GM21447 (cell line): Measurements from ENCODE around the gene CALD1.
A peak's percentile ranks its signal among the peaks of the same experiment; 100 is the strongest.

Experiments used
- ATAC-seq: cut with Tn5 transposase; IDR thresholded peaks from one replicate; pipeline ENCODE4 v1.9.1; 2021; ENCODE audit not compliant: unreplicated experiment

The CALD1 gene

DNA sequence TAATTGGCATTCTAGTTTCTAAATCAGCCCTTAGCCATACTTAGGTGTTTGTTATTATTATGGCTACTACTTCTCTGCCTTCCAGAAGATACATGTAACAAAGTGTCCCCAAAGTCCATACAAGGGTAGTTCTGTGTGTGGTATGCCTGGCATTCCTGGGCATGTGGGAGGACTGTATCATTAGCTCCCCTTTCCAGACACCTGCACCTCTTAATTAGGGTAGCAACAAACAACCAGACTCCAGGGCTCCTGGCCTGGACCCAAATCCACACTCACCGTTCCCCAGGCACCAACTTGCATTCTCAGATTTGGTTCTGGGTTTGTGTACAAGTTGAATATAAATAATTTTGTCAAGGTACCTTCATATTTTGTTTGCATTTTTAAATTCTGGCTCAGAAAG is 15.5 kb upstream of the CALD1 start:
- no peak for ATAC-seq

- no peak for ATAC-seq
Measured at GRCh38 chr7:134764365-134764764, 15.1 kb upstream of the CALD1 start.

DNA sequence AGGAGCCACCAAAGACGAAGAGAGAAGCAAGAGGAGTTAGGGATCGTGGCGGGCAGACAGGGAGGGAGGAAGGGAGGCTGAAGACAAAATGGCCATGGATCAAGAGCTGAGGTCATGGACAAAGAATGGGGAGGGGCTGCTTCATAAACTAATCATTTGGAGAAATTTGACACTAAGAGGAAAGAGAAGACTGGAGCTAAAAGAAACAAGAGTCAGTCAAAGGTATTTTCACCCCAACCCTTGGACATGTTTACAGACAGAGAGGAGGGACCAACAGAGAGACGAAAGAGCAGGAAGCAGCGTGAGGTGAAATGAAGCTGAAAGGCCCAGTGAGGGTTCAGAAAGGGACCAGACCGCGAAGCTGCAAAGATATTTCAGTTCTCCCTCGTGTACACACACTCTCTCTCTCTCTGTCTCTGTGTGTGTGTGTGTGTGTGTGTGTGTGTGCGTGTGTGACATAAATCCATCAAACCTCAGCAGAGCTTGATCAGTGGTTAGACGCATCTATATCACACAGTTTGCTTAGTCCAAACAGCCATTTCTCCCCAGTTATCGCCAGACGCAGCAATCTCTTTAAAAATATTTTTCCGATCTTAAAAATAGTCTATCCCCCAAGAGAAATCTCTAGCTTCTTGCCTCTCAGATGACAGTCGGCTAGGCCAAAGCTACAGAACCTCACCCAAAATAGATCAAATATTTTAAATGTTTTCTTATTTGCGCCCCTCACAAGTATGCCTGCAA is 12.5 kb upstream of the CALD1 start:
- ATAC-seq: peak; percentile 79

DNA sequence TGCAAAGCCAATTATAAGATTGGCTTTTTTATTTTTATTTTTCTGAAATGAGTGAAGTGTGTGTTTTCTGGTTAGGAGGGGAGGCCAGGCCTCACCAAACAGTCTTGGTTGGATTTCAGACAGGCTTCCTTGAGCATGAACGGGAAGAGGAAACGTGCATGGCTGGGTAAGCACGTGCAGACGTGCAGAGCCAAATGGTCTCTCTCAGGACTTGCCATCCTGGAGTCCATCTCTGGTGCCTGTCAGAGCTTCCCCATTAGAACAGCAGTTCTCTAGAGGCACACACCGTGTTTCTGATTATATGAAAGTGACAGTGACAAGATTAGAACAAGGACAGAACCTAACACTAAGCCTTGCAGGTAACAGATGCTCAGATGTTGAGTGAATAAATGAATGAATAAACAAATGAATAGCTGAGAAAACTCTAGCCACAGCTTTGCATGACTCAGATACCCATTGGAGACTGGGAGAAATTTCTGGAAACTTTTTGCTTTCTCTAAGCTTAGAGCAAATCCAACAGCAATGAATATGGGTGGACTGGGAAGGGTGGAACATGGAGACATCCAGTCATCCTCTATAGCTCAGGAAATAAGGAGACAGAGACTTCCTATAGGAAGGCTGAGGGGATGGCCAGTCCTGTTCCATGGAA is 11.8 kb upstream of the CALD1 start:
- ATAC-seq: peak; percentile 46

- ATAC-seq: no peak
Measured at GRCh38 chr7:134768243-134768642, 11.2 kb upstream of the CALD1 start.

GRCh38 chr7:134770676-134771075 is 8.8 kb upstream of the CALD1 start:
- no peak for ATAC-seq

GRCh38 chr7:134771111-134771510 is 8.3 kb upstream of the CALD1 start:
- no peak for ATAC-seq

DNA sequence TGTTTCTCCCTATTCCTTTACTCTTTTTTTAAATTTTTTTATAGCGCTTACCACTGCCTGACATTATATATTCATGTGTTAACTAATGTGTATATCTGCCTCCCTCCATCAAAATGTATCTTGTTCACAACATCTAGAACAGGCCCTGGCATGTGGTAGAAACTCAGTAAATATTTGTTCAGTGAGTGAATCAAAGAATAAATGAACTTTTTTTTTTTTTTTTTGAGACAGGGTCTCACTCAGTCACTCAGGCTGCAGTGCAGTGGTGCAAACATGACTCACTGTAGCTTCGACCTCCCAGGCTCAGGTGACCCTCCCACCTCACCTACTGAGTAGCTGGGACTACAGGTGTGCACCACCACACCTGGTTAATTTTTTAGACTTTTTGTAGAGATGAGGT is 7.5 kb upstream of the CALD1 start:
- no peak for ATAC-seq

- ATAC-seq: no peak
Measured at GRCh38 chr7:134772401-134772800, 7.0 kb upstream of the CALD1 start.

DNA sequence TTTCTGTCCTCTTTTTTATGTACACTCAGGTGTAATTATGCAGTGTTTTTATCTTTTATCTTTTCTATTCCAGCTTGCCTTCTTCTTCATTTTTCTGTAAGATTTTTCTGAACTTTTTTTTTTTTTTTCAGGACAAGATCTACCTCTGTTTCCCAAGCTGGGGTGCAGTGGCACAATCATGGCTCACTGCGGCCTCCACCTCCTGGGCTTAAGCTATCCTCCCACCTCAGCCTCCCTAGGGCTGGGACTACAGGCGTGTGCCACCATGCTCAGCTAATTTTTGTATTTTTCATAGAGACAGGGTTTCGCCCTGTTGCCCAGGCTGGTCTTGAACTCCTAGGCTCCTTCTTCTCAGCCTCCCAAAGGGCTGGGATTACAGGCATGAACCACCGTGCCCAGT is 6.3 kb upstream of the CALD1 start:
- no peak for ATAC-seq

GRCh38 chr7:134774119-134774518 is 5.3 kb upstream of the CALD1 start:
- ATAC-seq: no peak

DNA sequence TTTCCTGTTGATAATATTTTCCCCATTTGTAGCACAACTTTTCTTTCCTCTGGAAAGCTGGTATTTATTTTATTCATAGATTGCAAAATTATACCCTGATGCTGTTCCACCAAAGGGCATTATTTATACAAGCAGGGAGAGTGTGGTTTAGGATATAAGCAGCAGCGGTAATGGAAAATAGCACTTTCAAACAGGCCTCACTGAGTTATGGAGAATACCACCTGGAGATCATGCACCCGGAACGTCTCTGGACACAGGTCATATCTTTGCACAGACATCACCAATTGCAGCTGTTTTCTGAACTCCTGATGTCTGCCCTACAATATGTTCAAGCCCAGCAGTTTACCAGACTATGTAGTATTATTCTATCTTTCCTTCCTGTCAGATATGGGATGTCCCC is 2.0 kb upstream of the CALD1 start:
- no peak for ATAC-seq

- no peak for ATAC-seq
Measured at GRCh38 chr7:134777908-134778580, 1.4 kb upstream of the CALD1 start.

- ATAC-seq: no peak
Measured at GRCh38 chr7:134779741-134780065, 269 bp downstream of the CALD1 start.

DNA sequence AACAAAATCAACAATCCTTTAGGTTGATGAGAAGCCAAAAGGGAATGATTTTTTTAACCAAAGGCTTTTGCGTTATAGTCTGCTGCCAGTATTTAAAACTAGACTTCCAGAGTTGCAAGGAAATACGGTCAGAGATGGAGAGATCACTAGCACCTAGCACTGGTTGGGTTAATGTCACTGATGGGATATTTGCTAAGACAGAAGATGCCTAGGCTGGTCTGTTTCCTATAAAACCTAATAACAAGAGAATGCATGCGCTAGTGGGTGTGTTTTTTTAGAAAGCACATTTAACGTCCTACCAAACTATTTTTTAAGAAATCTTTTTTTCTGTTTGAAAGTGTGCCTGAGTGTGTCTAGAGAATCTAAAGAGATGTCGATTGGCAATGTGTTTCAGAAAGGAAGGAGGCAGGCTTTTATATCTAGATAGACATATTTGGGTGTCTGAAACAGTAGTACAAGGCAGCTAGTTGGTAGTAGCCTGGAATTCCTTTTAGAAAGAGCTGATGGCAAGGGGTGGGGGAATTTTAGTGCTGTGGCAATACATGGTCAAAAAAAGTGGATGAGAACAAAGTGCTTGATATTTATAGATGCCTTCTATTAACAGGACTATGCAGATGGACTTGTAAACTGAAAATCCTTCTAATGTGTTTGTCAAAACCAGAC is 863 bp downstream of the CALD1 start:
- no peak for ATAC-seq

DNA sequence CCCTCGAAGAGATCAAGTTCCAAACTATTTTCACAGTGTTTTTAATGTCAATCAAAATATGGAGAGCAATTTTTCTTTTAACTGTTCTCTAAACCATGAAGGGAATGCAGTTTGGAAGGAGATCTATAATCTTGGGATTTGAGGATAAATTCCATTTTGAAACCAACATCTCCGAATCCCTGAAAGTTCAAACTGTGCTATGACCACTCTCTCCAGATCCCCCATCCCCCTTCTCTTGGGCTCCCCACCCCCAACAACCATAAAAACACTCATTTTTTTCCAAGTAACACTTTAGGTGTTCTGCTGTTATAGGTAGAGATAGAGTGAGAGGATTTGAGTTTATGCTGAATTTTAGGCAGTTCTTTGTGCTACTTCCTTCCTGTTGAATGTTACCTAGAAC is 1.7 kb downstream of the CALD1 start:
- no peak for ATAC-seq

GRCh38 chr7:134782121-134782623 is 2.7 kb downstream of the CALD1 start:
- peak; percentile 87 for ATAC-seq

DNA sequence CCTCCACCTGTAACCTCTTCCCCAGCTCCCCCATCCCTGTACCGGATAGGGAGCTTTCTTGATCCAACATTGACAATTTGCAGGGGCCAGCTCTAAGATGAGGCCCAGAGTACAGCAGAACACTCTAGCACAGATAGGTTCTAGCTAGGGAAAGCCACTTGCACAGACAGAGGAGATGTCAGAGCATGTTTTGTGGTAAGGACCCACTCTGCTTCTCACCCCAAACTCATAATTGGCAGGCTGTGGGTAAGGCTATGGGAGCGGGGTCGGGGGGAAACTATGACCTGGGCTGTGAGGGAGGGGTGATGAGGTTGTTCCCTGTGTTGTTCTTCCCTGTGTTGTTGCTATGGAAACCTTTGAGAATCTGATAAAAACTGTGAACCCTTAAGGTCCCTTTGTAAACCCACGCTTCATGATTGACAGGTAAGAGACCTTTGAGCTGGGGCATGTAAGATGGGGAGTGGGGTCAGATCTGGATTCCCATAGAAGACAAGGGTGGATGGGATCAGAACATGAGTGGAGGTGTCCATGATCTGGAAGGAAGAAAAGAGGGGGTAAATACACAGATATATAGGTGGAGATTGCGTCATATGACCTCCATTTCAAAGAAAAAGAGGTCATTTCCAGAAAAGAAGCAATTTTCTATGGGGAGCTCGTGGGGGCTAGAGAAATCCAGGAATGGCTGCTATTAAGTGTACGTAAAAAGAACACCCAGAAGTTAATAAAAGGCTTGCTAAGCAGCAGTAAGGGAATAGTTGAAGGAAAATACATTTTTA is 4.0 kb downstream of the CALD1 start:
- ATAC-seq: no peak

- no peak for ATAC-seq
Measured at GRCh38 chr7:134784251-134785049, 5.0 kb downstream of the CALD1 start.

- ATAC-seq: no peak
Measured at GRCh38 chr7:134785842-134786241, 6.4 kb downstream of the CALD1 start.
